Glutamatergic neuron (in vitro differentiated cells): ENCODE measurements around the gene FGR. TPM values are rescaled to one million over a fixed set of nuclear protein-coding genes. Genes with fewer than 3 reads are reported as not detected.

Source experiments
- DNase-seq: peaks from one replicate; pipeline ENCODE4 v3.0.0; 2022
- H3K27ac Mint-ChIP-seq: one replicate; pipeline ENCODE4 v1.8.0; 2020; ENCODE audit warnings: mild to moderate bottlenecking, mixed read lengths, inconsistent platforms; ENCODE audit not compliant: unreplicated experiment
- H3K27me3 Mint-ChIP-seq: one replicate; pipeline ENCODE4 v1.8.0; 2020; ENCODE audit warnings: mild to moderate bottlenecking, moderate library complexity, mixed read lengths, inconsistent platforms; ENCODE audit not compliant: unreplicated experiment
- H3K36me3 Mint-ChIP-seq: one replicate; pipeline ENCODE4 v1.8.0; 2020; ENCODE audit warnings: mild to moderate bottlenecking, mixed read lengths, inconsistent platforms; ENCODE audit not compliant: unreplicated experiment
- H3K4me1 Mint-ChIP-seq: one replicate; pipeline ENCODE4 v1.8.0; 2020; ENCODE audit warnings: mild to moderate bottlenecking, low read depth, mixed read lengths, inconsistent platforms; ENCODE audit not compliant: unreplicated experiment
- H3K4me3 Mint-ChIP-seq: one replicate; pipeline ENCODE4 v1.8.0; 2020; ENCODE audit warnings: mild to moderate bottlenecking, mixed read lengths, inconsistent platforms; ENCODE audit not compliant: unreplicated experiment
- H3K9me3 Mint-ChIP-seq: one replicate; pipeline ENCODE4 v1.8.0; 2020; ENCODE audit warnings: mild to moderate bottlenecking, moderate library complexity, mixed read lengths, inconsistent platforms; ENCODE audit not compliant: unreplicated experiment
- total RNA-seq: library from RNA; stranded (reverse); fragmentation: NEBNext Ultra II Directional; extraction: Animal tissue kit (Norgen Biotek cat#: 25700); gene quantifications from one replicate; pipeline ENCODE4 v1.2.1, GENCODE V29; 2021; ENCODE audit not compliant: unreplicated experiment
- TF ChIP-seq, protein P1 (sequence below): fragments of 200-600 bp; sonication (generic); IDR thresholded peaks from one replicate; pipeline ENCODE4 v1.5.0; 2021; ENCODE audit not compliant: partially characterized antibody, unreplicated experiment

The FGR gene
- total RNA-seq, 1 donor from 2014 or later: not detected

DNA sequence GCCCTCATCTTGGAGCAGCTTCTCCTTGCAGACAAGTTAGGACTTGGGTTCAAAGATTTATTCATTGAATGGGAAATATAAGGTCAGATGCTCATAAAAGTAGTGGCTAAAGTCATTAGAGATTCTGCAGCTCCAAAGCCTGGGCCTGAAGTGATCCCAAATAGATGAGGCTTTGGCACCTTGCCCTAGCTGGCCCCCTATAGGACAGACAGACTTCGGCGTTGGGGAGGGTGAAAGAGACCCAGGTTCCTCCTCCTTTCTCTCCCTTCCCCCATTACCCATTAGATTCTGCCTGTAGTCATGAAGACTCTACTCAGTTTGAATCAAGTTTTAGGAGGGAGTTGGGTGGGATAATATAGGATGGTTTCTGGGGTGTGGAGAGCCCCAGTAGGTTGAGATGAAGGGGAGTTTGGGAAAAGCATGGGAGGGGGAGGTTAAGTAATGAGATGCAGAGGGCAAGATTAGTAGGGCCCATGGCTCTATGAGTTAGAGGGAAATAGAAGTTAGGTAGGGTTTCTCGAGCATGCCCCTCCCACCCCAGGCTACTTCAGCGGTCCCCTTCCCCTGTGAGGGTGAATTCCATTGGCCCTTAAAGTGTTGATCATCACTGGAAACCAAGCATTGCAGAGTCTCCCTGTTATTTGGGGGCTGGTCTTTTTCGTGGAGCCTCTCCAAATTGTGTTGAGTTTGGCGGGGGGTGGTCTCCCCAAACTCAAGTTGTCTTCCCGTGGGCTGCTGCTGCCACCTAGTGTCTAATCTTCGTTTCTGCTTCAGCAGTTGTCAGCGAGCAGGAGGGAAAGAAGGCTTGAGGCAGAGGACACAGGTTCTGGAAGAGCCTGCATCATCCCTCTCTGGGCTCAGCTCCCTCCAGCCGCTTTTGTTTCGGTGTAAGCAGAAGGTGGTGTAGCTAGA is 28.9 kb downstream of the FGR start:
- Mint-ChIP-seq H3K27ac (no peak overlapping the region), H3K27me3 (peaks cover 12% of the 10 kb centered on the region), H3K9me3 (peaks cover 1% of the 10 kb centered on the region), H3K36me3 (no peaks in the 10 kb centered on the region), H3K4me3 (no peak overlapping the region), H3K4me1 (peaks cover 26% of the 10 kb centered on the region)
- DNase-seq: peak; percentile 64
- TF ChIP-seq, protein P1, sequence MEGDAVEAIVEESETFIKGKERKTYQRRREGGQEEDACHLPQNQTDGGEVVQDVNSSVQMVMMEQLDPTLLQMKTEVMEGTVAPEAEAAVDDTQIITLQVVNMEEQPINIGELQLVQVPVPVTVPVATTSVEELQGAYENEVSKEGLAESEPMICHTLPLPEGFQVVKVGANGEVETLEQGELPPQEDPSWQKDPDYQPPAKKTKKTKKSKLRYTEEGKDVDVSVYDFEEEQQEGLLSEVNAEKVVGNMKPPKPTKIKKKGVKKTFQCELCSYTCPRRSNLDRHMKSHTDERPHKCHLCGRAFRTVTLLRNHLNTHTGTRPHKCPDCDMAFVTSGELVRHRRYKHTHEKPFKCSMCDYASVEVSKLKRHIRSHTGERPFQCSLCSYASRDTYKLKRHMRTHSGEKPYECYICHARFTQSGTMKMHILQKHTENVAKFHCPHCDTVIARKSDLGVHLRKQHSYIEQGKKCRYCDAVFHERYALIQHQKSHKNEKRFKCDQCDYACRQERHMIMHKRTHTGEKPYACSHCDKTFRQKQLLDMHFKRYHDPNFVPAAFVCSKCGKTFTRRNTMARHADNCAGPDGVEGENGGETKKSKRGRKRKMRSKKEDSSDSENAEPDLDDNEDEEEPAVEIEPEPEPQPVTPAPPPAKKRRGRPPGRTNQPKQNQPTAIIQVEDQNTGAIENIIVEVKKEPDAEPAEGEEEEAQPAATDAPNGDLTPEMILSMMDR: peak; percentile 74

DNA sequence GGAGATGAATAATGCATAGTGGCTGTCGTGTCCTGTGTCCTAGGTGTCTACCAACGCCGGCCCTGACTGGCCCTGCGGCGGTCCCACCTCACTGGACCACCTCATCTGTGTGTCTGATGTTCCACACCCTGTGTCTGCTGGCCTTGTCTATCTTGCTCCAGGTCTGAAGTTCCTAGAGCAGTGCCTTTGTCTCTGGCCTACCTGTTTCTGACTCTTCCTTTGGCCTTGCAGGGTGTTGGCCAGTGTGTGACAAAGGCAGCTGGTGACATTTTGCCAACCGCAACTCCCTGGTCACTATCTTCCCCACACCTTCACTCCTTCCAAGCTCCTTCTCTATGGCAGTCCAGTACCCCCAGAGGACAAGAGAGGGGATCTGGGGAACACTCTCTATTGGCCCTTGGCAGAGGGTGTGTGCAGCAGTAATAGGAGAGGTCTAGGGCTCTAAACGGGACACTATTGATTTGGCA is 29.7 kb downstream of the FGR start:
- H3K27me3 Mint-ChIP-seq: peaks cover 13% of the 10 kb centered on the region
- H3K4me1 Mint-ChIP-seq: peaks cover 33% of the 10 kb centered on the region
- no peaks in the 10 kb centered on the region for H3K36me3 Mint-ChIP-seq
- TF ChIP-seq, protein P1: no peak
- DNase-seq: no peak
- H3K9me3 Mint-ChIP-seq: peaks cover 4% of the 10 kb centered on the region
- H3K27ac Mint-ChIP-seq: no peak overlapping the region
- peak overlapping the region; percentile 79 for H3K4me3 Mint-ChIP-seq

DNA sequence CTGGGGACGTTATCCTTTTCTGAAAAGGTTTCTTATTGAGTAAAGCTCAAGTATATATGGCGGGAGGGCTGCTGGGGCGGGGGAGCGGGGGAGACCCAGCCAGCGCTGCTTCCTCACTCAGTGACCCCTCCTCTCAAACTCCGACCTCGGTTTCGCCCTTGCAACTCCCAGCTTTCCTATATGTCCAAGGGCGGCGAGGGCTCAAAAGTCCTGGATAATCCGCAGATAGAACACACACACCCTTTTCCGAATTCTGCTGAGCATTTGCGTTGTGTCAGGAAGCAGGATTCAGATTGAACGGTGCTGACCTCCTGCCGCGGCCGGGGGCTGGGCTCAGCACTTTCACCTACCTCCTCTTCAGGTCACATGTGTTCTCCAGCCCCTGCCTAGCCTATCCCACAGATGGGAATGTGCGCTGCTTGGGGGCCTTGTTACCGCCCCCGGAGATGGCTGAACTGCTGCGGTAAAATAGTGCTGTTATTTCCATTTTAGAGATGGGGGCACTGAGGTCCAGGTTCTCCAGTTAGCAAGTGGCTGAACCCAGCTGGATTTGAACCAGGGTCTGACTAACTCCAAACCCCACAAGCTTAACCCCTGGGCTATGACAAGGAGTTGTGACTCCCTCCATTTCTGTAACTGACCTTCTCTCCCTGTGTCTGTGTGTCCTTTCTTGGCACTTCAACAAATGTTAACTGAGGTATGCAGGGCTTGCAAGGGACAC is 30.2 kb downstream of the FGR start:
- DNase-seq: no peak
- H3K4me1 Mint-ChIP-seq: peaks cover 39% of the 10 kb centered on the region
- H3K4me3 Mint-ChIP-seq: peak overlapping the region; percentile 79
- no peaks in the 10 kb centered on the region for H3K36me3 Mint-ChIP-seq
- H3K27ac Mint-ChIP-seq: peak overlapping the region; percentile 64
- H3K27me3 Mint-ChIP-seq: peaks cover 15% of the 10 kb centered on the region
- TF ChIP-seq, protein P1: no peak
- peaks cover 4% of the 10 kb centered on the region for H3K9me3 Mint-ChIP-seq

DNA sequence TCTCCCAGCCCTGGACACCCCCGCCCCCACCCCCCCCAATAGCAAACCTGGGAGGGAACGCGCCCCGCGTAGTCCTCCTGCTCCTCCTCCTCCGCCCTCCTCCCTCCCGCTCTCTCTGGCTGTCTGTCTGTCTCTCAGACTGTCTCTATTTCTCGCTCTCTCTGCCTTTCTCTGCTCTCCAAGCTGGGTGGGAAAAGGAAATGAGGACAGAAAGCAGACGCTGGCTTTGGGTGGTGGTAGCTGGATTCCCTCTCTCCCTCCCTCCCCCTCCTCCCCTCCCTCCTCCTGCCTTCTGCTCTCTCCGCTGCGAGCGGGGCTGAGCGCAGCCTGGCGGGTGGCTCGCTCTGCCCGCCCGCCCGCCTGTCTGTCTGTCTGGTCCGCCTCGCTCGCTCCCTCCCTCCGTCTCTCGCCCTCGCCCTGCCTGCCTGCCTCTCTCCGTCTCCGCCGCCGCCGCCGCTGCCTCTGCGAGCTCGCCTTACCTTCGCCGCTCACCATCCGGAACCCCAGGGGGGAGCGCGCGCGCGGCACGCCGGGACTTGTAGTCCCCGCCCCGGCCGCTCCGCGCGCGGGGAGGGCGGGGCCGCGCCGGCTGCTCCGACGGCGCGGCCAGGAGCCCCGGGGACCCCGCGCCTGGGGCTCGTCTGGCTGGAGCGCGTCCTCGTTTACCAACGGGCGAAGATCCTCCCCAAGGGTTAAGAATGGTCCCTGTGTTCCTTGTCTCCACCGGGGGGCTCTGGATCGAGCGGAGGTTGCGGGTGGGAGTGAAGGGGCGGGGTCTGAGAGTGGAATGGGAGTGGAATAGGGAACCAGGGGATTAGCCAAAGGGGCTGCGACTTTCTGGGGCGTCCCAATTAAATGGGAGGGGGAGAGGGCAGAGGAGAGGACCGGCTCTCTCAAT is 31.1 kb downstream of the FGR start, which contains the start of gene AHDC1:
AHDC1 (minus strand) TSS at position 464 of the 898 bp plus-strand sequence. CDS start 52,029 bp downstream, outside the sequence.
- peaks cover 15% of the 10 kb centered on the region for H3K27me3 Mint-ChIP-seq
- TF ChIP-seq, protein P1: no peak
- H3K27ac Mint-ChIP-seq: peak within 1 kb of the TSS; percentile 96
- H3K36me3 Mint-ChIP-seq: no peaks in the 10 kb centered on the region
- DNase-seq: peak; percentile 97
- peaks cover 44% of the 10 kb centered on the region for H3K4me1 Mint-ChIP-seq
- H3K4me3 Mint-ChIP-seq: peak within 1 kb of the TSS; percentile 91
- peaks cover 4% of the 10 kb centered on the region for H3K9me3 Mint-ChIP-seq
